GM19372 (cell line): Measurements from ENCODE around the gene RORB.

Experiments
- ATAC-seq: cut with Tn5 transposase; IDR thresholded peaks from one replicate; pipeline ENCODE4 v1.9.1; 2021; ENCODE audit warnings: mild to moderate bottlenecking, low read depth, moderate library complexity; ENCODE audit not compliant: unreplicated experiment

RORB gene

GRCh38 chr9:74496819-74497747 lies at the start of gene RORB:
Gene RORB (plus strand): TSS chr9:74497335. CDS start chr9:74497977, 642 bp downstream.
- ATAC-seq, result peak; percentile 80

DNA sequence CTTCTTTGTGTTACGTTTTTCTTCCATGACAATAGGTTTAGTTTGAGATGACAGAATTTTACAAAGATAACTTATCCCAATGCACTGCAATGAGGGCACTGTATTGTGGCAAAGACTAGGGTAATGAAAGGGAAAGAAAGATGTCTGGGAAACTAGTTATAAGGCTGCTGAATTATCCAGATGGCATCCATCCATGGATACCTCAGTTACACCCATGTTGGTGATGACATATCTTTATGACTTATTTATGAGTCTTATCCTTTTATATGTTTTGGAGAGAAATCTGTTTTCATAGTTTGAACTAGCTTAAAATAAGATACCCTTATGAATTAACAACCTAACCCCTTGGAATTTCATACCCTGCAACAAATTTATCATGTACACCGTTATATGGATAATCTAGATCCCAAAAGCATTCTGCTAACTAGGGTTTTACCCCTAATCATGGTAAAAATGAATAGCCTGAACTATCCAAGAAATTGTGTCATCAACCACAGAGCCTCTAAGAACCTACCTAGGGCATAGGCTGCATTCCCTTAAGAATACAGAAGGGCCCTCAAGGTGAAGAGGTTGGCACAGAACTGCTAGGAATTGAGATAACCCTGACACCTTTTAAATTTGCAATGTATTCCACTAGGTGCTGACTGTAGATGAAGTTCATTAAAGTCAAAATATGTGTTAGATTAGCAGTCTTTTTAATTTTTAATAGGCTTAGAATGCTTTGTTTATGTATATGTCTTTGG lies 49.5 kb upstream of the RORB start:
- ATAC-seq, result no peak

- ATAC-seq, result no peak
These were observed 48.1 kb upstream of the RORB start for GRCh38 chr9:74449060-74449459.

GRCh38 chr9:74458832-74459231 lies 38.3 kb upstream of the RORB start:
- ATAC-seq, result no peak

- no peak for ATAC-seq
These were observed 33.3 kb upstream of the RORB start for GRCh38 chr9:74463825-74464224.

GRCh38 chr9:74478606-74479005 lies 18.5 kb upstream of the RORB start:
- no peak for ATAC-seq

- no peak for ATAC-seq
These were observed 17.4 kb upstream of the RORB start for GRCh38 chr9:74479711-74480110.

GRCh38 chr9:74487395-74487794 lies 9.7 kb upstream of the RORB start:
- no peak for ATAC-seq

DNA sequence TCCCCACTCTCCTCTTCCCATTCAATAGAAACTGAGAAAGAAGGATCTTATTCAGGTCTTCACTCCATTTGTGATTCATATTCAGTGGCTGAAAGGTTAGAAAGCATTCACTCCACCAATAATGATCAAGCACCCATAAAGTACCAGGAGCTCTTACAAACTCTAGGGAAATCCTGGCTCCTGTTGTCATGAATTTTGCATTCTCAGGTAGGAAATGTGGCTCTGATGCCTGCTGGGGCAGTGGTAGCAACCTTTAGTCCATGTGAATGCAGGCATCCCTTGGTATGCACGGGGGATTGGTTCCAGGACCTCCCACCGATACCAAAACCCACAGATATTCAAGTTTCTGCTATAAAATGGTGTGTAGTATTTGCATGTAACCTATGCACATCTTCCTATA lies 3.6 kb upstream of the RORB start:
- ATAC-seq, result no peak

- ATAC-seq, result no peak
These were observed 2.6 kb upstream of the RORB start for GRCh38 chr9:74494490-74494889.

DNA sequence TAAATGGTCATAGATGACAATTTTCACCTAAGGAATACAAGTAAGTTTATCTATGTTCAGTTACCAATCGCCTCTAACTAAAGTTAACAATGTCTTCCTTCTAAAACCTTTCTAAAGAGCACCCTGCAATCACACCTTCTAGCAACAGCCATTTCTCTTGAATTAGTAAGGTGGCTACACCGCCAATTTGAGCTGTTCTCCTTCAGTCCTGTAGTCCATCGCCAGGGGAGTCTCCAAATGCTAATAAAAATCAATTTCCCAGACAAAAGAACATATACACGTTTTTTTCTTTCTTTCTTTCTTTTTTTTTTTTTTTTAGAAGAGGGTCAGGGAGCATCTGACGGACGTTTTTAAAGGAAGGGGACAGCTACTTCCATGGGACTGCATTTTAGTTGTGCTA lies 729 bp upstream of the RORB start:
- no peak for ATAC-seq

- ATAC-seq, result no peak
These were observed 849 bp downstream of the RORB start for GRCh38 chr9:74497748-74498620.

- ATAC-seq, result no peak
These were observed 1.5 kb downstream of the RORB start for GRCh38 chr9:74498621-74499095.

DNA sequence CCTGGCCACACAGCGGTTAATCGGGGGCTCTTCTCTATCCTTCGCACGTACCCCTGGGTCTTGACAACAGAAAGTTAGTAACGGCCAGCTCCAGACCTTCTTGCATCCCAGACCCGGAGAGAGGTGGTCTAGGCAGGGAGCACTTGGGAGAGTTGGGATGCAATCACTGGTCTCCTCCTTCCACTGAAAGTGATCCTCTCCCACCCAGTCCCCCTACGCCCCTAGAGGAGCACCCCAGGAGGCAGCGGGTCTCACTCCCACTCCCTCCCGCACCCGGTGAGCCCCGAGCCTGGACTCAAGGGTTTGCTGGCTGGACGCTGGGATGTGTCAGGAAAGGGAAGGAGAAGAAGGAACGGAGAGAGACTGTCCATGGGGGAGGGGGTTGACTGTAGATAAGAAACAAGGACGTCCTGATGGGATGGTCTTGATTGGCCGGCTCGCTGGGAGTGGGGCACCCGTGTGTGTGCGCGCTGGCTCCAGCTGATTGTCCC lies 2.0 kb downstream of the RORB start:
- no peak for ATAC-seq

DNA sequence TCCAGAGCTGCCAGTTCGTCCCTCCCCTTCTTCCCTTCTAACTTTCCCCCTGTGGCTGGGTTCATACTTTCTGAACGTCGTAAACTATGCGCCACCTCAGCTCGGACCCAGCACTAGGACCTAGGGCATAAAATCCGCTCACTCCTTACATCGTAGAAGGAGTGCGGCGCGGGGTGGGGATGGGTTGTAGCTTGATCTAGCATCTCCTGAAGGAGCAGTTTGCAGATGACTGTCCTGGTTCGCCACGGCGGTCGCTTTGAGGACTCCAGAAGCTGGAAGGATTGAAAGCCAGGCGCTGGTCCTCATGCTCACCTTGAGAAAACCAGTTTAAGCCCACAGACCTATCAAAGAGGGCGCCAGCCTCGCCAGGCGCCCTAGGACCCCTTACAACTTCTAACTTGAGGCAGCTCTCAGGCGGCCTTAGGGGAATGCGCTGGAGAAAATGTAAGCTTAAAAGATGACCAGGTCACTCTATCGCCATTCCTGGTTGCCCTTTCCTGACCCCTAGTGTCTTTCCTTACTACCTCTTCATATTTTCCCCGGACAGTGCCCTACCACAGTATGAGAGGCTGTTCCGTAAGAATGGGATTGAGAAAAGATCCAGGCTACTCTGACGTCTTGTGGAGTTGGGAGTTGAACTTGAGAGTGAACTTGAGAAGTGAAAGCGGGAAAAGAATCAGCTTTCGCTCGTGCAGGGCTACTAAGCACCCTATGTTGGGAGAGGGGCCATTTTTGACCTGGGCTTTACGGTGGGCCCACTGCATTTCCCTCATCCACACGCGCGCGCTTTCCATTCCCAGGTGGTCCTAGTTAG lies 2.8 kb downstream of the RORB start:
- ATAC-seq, result no peak

- no peak for ATAC-seq
These were observed 3.4 kb downstream of the RORB start for GRCh38 chr9:74500584-74500924.

- no peak for ATAC-seq
These were observed 4.4 kb downstream of the RORB start for GRCh38 chr9:74501570-74501969.

DNA sequence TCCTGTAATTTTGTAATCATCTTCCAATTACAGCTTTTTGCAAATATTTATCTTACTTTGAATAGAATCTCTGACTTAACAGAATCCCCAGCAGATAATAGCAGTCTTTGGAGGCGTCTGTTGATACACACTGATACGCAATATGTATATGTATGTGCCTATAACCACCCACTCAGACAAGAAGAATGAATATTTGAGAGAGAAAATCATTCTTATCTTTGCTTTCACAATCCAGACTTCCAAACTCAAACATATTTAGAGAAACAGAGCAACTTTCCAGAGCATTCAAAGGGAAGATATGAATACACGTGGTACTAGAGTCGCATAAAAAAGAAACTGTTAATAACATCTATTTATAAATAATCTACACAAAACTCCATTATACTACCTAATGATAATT lies 6.1 kb downstream of the RORB start:
- no peak for ATAC-seq

DNA sequence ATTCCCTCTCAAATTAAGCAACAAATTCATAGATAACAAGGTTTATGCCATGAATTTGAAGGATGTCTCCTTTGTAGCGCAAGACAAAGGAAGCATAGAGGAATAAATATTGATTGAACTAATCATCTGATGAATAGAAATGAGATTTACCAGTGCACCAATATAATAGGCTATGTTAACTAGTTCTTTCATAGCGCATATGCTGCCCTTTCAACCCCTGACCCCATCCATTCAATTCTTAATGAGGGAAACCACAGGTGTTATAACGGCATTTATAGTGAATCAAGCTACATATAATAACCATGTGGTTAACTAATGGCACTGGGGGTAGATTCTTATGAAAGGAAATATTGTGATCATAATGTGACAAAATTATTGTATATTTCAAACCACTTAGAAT lies 6.5 kb downstream of the RORB start:
- no peak for ATAC-seq

GRCh38 chr9:74511333-74511732 lies 14.2 kb downstream of the RORB start:
- ATAC-seq, result no peak
